ENCODE data around the gene FSCN2. TPM values are rescaled to one million over a fixed set of nuclear protein-coding genes. Genes with fewer than 3 reads are reported as not detected.

Gene FSCN2
- polyA plus RNA-seq, 1 of the 3 experiments (the other 2 are of a cell fraction): 2.1 TPM

- Histone ChIP-seq H3K27ac (ENCODE audit: low read depth in 2 of 2, low read length in 1 of 2) (peak overlapping the region; percentile 88 to 93), H3K9ac (peak overlapping the region; percentile 84; the same call in 1 of the 2 replicates), H3K4me3 (ENCODE audit: low read depth in 2 of 2, low read length in 1 of 2) (peak overlapping the region; percentile 69 to 73; a peak in 2 of 4 replicates), H3F3A (replicated peaks; ENCODE audit: insufficient read depth) (peaks cover 57% of the 10 kb centered on the region), H3K9me3 (no peaks in the 10 kb centered on the region), H3K27me3 (ENCODE audit: insufficient read depth) (no peaks in the 10 kb centered on the region), H3K9me2 (no peaks in the 10 kb centered on the region), H3K4me1 (ENCODE audit: control insufficient read depth in 1 of 2, insufficient read depth in 2 of 2, low read depth in 1 of 2, low read length in 1 of 2) (peaks cover 17 to 56% of the 10 kb centered on the region in 2 experiments; a peak in 3 of 4 replicates), H3K4me2 (peak overlapping the region; percentile 98; the same call in 1 of the 2 replicates), H3K79me2 (ENCODE audit: insufficient read depth) (peaks cover 91% of the 10 kb centered on the region), H3K36me3 (replicated peaks in 1 of 2; ENCODE audit: control insufficient read depth in 1 of 2, insufficient read depth in 2 of 2, low read length in 1 of 2) (peaks cover 32 to 36% of the 10 kb centered on the region in 2 experiments), H2AFZ (ENCODE audit: low read depth) (no peak overlapping the region), H4K20me1 (ENCODE audit: insufficient read depth) (peaks cover 40% of the 10 kb centered on the region)
- POLR2A ChIA-PET: interaction anchor here (0.6 to 2.5 kb wide), 5 partner anchors 42 to 153 kb away, joined by 3 to 6 read pairs (median 4); no protein-coding TSS in a partner anchor
- no peak for DNase-seq
- no peak for TF ChIP-seq GATA2 (CRISPR knock-in tag; IDR thresholded peaks at IDR 0.05)
- TF ChIP-seq MEF2A (IDR thresholded peaks at IDR 0.05; ENCODE audit: borderline replicate concordance, low read depth): no peak
- TF ChIP-seq SIN3A (IDR thresholded peaks at IDR 0.05; ENCODE audit: borderline replicate concordance, low read depth, low read length): no peak
- no peak for TF ChIP-seq TEAD4 (IDR thresholded peaks at IDR 0.05; ENCODE audit: borderline replicate concordance, insufficient read depth)
- TF ChIP-seq TCF12 (IDR thresholded peaks at IDR 0.05): no peak
- WGBS (ENCODE audit: low lambda C conversion rate): 90% methylated on average over 57 of the region's 64 CpGs
- CTCF ChIA-PET: interaction anchor here (4.2 kb wide), 1 partner anchor 24 kb away, joined by 20 read pairs; no protein-coding TSS in a partner anchor
Observed at GRCh38 chr17:81513753-81514488, 14.3 kb upstream of the FSCN2 start.

GRCh38 chr17:81514489-81514738 lies 13.8 kb upstream of the FSCN2 start:
- no peaks in the 10 kb centered on the region for H3K27me3 ChIP-seq (ENCODE audit: insufficient read depth)
- peaks cover 35% of the 10 kb centered on the region for H4K20me1 ChIP-seq (ENCODE audit: insufficient read depth)
- H3K27ac ChIP-seq (ENCODE audit: low read depth in 2 of 2, low read length in 1 of 2): peak overlapping the region; percentile 88 to 93
- ChIA-PET CTCF (interaction anchor here (4.2 kb wide), 1 partner anchor 23 kb away, joined by 20 read pairs; no protein-coding TSS in a partner anchor), POLR2A (interaction anchor here (2.5 kb wide), 1 partner anchor 78 kb away, joined by 6 read pairs; no protein-coding TSS in a partner anchor)
- H3K4me3 ChIP-seq (ENCODE audit: low read depth in 2 of 2, low read length in 1 of 2): peak overlapping the region; percentile 69 to 73; a peak in 3 of 4 replicates
- TF ChIP-seq REST (IDR thresholded peaks at IDR 0.05; ENCODE audit: low read depth, low read length) (no peak), GABPA (IDR thresholded peaks at IDR 0.05; ENCODE audit: low read depth) (no peak), EP300 (IDR thresholded peaks at IDR 0.05; ENCODE audit: borderline replicate concordance in 1 of 2, low read depth in 1 of 2, low read length in 1 of 2) (no peak), EZH2phosphoT487 (IDR thresholded peaks at IDR 0.05; ENCODE audit: borderline replicate concordance, low read depth) (no peak), RFX5 (IDR thresholded peaks at IDR 0.05; ENCODE audit: low read length) (no peak), USF2 (IDR thresholded peaks at IDR 0.05; ENCODE audit: borderline replicate concordance, low read depth, low read length) (no peak), IRF3 (IDR thresholded peaks at IDR 0.05; ENCODE audit: low read depth, low read length) (no peak), SIN3A (IDR thresholded peaks at IDR 0.05; ENCODE audit: borderline replicate concordance, low read depth, low read length) (no peak), TEAD4 (IDR thresholded peaks at IDR 0.05; ENCODE audit: borderline replicate concordance, insufficient read depth) (no peak), YY1 (IDR thresholded peaks at IDR 0.05; ENCODE audit: low read depth) (no peak), NRF1 (IDR thresholded peaks at IDR 0.05; ENCODE audit: low read depth, low read length) (no peak), JUND (IDR thresholded peaks at IDR 0.05) (no peak), ELF1 (IDR thresholded peaks at IDR 0.05) (no peak), GATA2 (CRISPR knock-in tag; IDR thresholded peaks at IDR 0.05) (no peak), FOXJ3 (CRISPR knock-in tag; IDR thresholded peaks at IDR 0.05) (no peak), TAF1 (IDR thresholded peaks at IDR 0.05; ENCODE audit: borderline replicate concordance, low read depth, low read length) (no peak), RAD21 (IDR thresholded peaks at IDR 0.05; ENCODE audit: low read length) (no peak)
- H3F3A ChIP-seq (replicated peaks; ENCODE audit: insufficient read depth): peaks cover 53% of the 10 kb centered on the region
- 26% methylated on average over 32 of the region's 34 CpGs for WGBS (ENCODE audit: low lambda C conversion rate)
- H3K9me3 ChIP-seq: no peaks in the 10 kb centered on the region
- H3K9ac ChIP-seq: peak overlapping the region; percentile 84; the same call in 1 of the 2 replicates
- H3K79me2 ChIP-seq (ENCODE audit: insufficient read depth): peaks cover 91% of the 10 kb centered on the region
- H2AFZ ChIP-seq (ENCODE audit: low read depth): no peak overlapping the region
- H3K4me1 ChIP-seq (ENCODE audit: control insufficient read depth in 1 of 2, insufficient read depth in 2 of 2, low read depth in 1 of 2, low read length in 1 of 2): peaks cover 17 to 52% of the 10 kb centered on the region in 2 experiments; a peak in 3 of 4 replicates
- H3K9me2 ChIP-seq: no peaks in the 10 kb centered on the region
- H3K36me3 ChIP-seq (replicated peaks in 1 of 2; ENCODE audit: control insufficient read depth in 1 of 2, insufficient read depth in 2 of 2, low read length in 1 of 2): peaks cover 27 to 31% of the 10 kb centered on the region in 2 experiments
- peak overlapping the region; percentile 98; the same call in 1 of the 2 replicates for H3K4me2 ChIP-seq
- no peak for DNase-seq

Data from SK-N-SH (cell line).